WERI-Rb-1 (cell line): ENCODE measurements around the gene TNRC6B.

Experiments
- DNase-seq: peaks from one replicate; pipeline ENCODE4 v3.0.0-alpha.2; 2020
- H3K27ac ChIP-seq: fragments of 250-450 bp; sonication (Bioruptor Pico); 2 replicates; pipeline ENCODE4 v1.5.1; 2020; ENCODE audit warnings: mild to moderate bottlenecking, moderate library complexity
- H3K27me3 ChIP-seq: fragments of 250-450 bp; sonication (Bioruptor Pico); 2 replicates; pipeline ENCODE4 v1.5.1; 2021; ENCODE audit warnings: mild to moderate bottlenecking, low read depth, moderate library complexity; ENCODE audit not compliant: insufficient read depth, severe bottlenecking
- H3K36me3 ChIP-seq: fragments of 250-450 bp; sonication (Bioruptor Pico); 2 replicates; pipeline ENCODE4 v1.5.1; 2020; ENCODE audit warnings: mild to moderate bottlenecking, moderate library complexity
- H3K4me3 ChIP-seq: 2 replicates; pipeline ENCODE4 v1.5.1; 2011; ENCODE audit warnings: low read depth, mild to moderate bottlenecking, control low read depth, low read length
- H3K9me3 ChIP-seq: fragments of 250-450 bp; sonication (Bioruptor Pico); 2 replicates; pipeline ENCODE4 v1.5.1; 2021; ENCODE audit warnings: mild to moderate bottlenecking, moderate library complexity; ENCODE audit not compliant: severe bottlenecking
- CTCF ChIP-seq: IDR thresholded peaks from 2 replicates; pipeline ENCODE4 v1.5.1; 2011; ENCODE audit warnings: low read depth, mild to moderate bottlenecking, control low read depth, inconsistent platforms, low read length

Gene TNRC6B

GRCh38 chr22:40232624-40233023, 54.9 kb downstream of the TNRC6B start:
- peaks cover 4% of the 10 kb centered on the region; the same call in 1 of the 2 replicates for H3K36me3 ChIP-seq
- no peak overlapping the region for H3K4me3 ChIP-seq
- H3K27me3 ChIP-seq, result no peaks in the 10 kb centered on the region
- H3K9me3 ChIP-seq, result no peaks in the 10 kb centered on the region
- DNase-seq, result no peak
- H3K27ac ChIP-seq, result no peak overlapping the region
- TF ChIP-seq CTCF, result no peak

GRCh38 chr22:40233886-40234285, 56.2 kb downstream of the TNRC6B start:
- Histone ChIP-seq H3K9me3 (no peaks in the 10 kb centered on the region), H3K36me3 (peaks cover 4% of the 10 kb centered on the region; the same call in 1 of the 2 replicates), H3K27me3 (no peaks in the 10 kb centered on the region), H3K4me3 (no peak overlapping the region), H3K27ac (no peak overlapping the region)
- no peak for TF ChIP-seq CTCF
- no peak for DNase-seq

GRCh38 chr22:40234658-40235057, 56.9 kb downstream of the TNRC6B start:
- Histone ChIP-seq H3K9me3 (no peaks in the 10 kb centered on the region), H3K27me3 (no peaks in the 10 kb centered on the region), H3K27ac (no peak overlapping the region), H3K36me3 (peaks cover 3% of the 10 kb centered on the region; the same call in 1 of the 2 replicates), H3K4me3 (no peak overlapping the region)
- DNase-seq, result no peak
- no peak for TF ChIP-seq CTCF

GRCh38 chr22:40235308-40235707, 57.6 kb downstream of the TNRC6B start:
- no peaks in the 10 kb centered on the region for H3K27me3 ChIP-seq
- no peaks in the 10 kb centered on the region for H3K9me3 ChIP-seq
- no peak overlapping the region for H3K4me3 ChIP-seq
- DNase-seq, result no peak
- no peaks in the 10 kb centered on the region; the same call in 1 of the 2 replicates for H3K36me3 ChIP-seq
- H3K27ac ChIP-seq, result no peak overlapping the region
- no peak for TF ChIP-seq CTCF

GRCh38 chr22:40236131-40236665, 58.5 kb downstream of the TNRC6B start:
- Histone ChIP-seq H3K27me3 (no peaks in the 10 kb centered on the region), H3K36me3 (no peaks in the 10 kb centered on the region; the same call in 1 of the 2 replicates), H3K9me3 (no peaks in the 10 kb centered on the region), H3K27ac (no peak overlapping the region), H3K4me3 (no peak overlapping the region)
- no peak for DNase-seq
- no peak for TF ChIP-seq CTCF

GRCh38 chr22:40237241-40237640, 59.5 kb downstream of the TNRC6B start:
- no peak for TF ChIP-seq CTCF
- no peak overlapping the region for H3K27ac ChIP-seq
- no peak overlapping the region for H3K4me3 ChIP-seq
- no peak for DNase-seq
- no peaks in the 10 kb centered on the region for H3K27me3 ChIP-seq
- no peaks in the 10 kb centered on the region for H3K9me3 ChIP-seq
- H3K36me3 ChIP-seq, result no peaks in the 10 kb centered on the region; the same call in 1 of the 2 replicates
